ENCODE results near the gene TP53.

Gene TP53

DNA sequence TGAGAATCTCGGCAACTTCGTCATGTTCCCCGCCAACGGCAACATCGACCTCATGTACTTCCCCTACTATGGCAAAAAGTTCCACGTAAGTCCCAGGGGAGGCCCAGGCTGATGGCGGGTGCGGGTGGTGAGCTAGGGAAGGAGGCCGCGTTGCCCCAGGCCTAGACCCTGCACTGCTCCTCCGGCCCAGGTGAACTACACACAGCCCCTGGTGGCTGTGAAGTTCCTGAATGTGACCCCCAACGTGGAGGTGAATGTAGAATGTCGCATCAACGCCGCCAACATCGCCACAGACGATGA is 31.8 kb downstream of the TP53 start:
- TF ChIP-seq, protein P1, sequence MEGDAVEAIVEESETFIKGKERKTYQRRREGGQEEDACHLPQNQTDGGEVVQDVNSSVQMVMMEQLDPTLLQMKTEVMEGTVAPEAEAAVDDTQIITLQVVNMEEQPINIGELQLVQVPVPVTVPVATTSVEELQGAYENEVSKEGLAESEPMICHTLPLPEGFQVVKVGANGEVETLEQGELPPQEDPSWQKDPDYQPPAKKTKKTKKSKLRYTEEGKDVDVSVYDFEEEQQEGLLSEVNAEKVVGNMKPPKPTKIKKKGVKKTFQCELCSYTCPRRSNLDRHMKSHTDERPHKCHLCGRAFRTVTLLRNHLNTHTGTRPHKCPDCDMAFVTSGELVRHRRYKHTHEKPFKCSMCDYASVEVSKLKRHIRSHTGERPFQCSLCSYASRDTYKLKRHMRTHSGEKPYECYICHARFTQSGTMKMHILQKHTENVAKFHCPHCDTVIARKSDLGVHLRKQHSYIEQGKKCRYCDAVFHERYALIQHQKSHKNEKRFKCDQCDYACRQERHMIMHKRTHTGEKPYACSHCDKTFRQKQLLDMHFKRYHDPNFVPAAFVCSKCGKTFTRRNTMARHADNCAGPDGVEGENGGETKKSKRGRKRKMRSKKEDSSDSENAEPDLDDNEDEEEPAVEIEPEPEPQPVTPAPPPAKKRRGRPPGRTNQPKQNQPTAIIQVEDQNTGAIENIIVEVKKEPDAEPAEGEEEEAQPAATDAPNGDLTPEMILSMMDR (IDR thresholded peaks at IDR 0.05): no peak
- no peak overlapping the region for H3K27ac ChIP-seq

DNA sequence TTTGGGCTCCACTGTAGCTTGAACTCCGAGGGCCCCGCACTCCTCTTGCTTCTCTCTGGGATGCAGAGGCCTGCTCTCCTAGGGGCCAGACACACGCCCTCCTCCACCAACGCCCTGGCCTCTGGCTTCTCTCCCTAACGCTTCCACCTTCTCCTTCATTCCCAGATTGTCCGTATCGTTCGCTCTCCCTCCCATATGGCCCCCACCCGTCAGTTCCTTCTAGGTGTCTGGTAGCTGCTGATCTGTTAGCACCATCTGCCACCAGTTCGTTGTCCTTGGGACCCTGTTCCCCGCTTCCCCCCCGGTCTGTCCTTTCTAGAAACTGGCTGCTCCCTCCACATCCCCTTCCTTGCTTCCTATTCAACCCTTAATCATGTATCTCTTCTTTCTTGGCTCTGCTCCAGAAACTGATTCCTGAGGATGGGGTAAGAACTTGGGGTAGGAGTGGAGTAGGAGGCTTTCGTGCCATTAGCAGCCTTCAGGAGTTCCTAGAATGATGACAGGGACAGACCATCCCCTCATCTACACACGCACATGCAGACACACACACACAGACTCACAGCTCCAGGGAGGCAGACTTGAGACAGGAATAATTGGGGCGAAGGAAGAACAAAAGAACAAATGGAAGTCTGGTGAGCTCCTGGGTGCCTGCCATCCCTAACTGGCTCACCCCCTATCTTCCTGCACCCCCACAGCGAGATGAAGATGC is 32.3 kb downstream of the TP53 start:
- no peak overlapping the region for H3K27ac ChIP-seq
- TF ChIP-seq, protein P1 (IDR thresholded peaks at IDR 0.05): no peak
- no peak for TF ChIP-seq ZFX (IDR thresholded peaks at IDR 0.05; ENCODE audit: borderline replicate concordance)

DNA sequence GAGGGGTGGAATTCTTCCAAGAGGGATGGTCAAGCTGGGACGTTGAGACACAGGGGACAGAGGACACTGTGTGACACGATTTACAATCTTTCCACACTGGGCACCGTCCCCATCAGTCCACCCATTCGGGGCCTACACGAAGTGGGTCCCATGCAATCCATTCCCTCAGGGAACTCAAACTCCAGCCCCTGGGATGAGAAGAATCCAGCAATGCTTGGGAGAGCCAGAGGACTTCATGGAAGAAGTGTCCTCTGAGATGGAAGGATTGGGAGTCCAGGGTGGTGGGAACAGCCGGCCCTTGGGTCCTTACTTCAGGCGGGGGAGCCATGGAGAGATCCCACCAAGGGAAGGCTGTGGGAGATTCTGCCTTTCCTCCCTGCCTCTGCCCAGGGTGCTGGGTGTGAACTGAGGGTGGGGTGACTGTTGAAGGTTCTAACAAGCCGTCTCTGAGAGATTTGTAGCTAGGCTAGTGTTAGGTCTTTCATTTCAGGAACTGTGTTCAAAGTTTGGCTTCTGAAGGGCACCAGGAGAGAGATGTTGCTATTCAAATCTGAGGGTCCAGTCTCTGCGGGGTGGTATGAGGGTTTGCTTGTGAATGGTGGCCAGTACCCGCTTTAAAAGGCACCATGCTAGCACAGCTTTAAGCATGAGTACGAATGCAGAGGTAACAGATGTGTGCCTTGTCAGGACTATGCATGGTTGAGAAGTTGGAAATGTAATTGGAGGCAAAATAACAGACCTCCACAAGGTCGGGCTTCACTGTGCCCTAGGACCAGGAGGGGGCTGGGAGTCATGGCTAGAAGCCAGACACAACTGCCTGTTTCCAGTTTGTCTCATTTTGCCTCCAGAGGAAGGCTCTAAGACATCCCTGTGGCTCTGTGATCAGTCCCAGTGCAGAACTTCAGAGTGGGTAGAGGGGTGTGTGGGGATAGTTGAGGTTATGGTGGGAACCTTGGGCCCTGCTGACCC is 34.6 kb downstream of the TP53 start:
- no peak overlapping the region for H3K27ac ChIP-seq
- TF ChIP-seq, protein P1 (IDR thresholded peaks at IDR 0.05): no peak
- no peak for TF ChIP-seq ZFX (IDR thresholded peaks at IDR 0.05; ENCODE audit: borderline replicate concordance)

- no peak overlapping the region for H3K27ac ChIP-seq
- TF ChIP-seq ZFX (IDR thresholded peaks at IDR 0.05; ENCODE audit: borderline replicate concordance): no peak
- TF ChIP-seq, protein P1 (IDR thresholded peaks at IDR 0.05): no peak
These were observed 35.5 kb downstream of the TP53 start for GRCh38 chr17:7651665-7652387.

DNA sequence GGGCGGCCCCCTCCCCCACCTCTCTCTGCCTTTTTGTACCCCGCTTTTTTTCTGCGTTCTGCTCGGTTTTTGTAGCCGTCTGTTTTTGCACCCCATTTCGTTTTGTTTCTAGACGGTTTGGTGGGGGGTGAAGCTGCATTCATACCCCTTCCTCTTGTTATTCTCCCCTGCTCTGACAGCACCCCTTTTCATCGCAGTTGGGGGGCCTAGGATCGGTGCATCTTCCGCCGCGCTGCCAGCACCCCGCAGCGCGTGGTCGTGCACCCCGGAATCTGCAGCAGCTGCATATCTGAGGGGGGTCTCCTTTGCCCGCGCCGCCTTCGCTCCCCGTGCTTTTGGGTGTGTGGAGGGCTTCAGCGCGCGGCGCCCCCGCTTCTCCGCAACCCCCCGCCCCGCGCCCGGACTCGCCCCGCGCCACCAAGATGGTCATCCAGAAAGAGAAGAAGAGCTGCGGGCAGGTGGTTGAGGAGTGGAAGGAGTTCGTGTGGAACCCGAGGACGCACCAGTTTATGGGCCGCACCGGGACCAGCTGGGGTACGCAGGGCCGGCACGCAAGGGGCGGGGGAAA is 36.1 kb downstream of the TP53 start:
- TF ChIP-seq ZFX (IDR thresholded peaks at IDR 0.05; ENCODE audit: borderline replicate concordance): no peak
- TF ChIP-seq, protein P1 (IDR thresholded peaks at IDR 0.05): no peak
- no peak overlapping the region for H3K27ac ChIP-seq

DNA sequence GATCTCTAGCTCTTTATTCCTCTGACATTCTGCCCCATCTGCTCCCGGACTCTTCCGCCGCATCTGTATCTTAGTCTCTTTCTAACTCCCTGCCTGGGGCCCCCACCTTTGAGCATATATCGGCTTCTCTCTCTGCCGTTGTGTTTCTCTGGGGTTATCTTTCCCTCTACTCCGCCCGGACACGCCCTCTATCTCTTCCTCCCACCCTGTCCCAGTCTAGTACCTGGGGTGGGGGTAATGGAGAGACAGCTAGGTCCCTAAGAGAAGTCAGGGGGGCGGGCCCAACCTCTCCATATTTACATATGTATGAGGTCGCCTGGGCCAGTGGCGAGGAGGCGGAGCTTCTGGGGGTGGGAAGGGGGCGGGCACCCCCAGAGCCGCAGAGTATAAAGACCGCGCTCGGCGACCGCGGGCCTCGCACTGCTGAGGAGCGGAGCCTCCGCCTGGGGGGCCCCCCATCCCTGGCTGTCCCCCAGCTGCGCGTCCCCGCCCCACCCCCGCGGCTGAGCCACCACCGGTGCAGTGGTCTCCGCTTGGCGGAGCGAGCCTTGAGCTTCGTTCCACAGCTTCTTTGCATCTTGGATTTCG is 36.7 kb downstream of the TP53 start, which contains the start of gene ATP1B2:
Gene ATP1B2, plus strand, starts transcription at position 418 of the 588 bp plus-strand sequence. CDS start 593 bp downstream, outside the sequence.
- H3K27ac ChIP-seq: no peak within 1 kb of the TSS
- TF ChIP-seq, protein P1 (IDR thresholded peaks at IDR 0.05): no peak
- no peak for TF ChIP-seq ZFX (IDR thresholded peaks at IDR 0.05; ENCODE audit: borderline replicate concordance)

All from 22Rv1 (cell line).